Measurements from ENCODE around the gene SMCHD1.
"Not testable (repeated sequence)": the region's sequence is repeated elsewhere in the genome, so short reads cannot be mapped to it uniquely, and the experiment has no call there.

The SMCHD1 gene

DNA sequence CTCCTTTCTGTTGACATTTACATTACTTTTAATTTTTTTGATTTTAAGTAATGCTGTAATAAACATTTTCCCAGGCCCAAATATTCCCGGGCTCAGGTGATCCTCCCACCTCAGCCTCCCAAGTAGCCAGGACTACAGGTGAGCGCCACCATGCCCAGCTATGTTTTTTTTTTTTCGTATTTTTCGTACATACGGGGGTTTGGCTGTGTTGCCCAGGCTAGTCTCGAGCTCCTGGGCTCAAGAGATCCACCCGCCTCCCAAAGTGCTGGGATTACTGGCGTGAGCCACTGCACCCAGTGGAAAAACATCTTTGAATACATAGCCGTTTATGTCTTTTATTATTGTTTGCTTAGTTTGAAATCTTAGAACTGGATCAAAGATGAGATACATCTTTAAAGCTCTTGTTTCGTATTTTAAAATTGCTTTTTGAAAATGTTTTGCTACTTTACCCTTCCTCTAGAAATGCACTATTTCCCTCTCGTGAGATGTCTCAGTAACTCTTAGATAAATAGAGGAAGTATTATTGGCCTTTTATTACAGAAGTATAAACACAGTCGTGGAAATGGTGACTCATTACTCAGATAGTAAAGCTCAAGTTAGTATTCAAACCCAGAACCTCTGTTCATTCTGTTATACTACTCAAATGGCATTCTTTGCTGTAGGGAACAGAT, 2.4 kb downstream of the SMCHD1 start:
- no peak for DNase-seq (ENCODE audit: low read depth)

DNA sequence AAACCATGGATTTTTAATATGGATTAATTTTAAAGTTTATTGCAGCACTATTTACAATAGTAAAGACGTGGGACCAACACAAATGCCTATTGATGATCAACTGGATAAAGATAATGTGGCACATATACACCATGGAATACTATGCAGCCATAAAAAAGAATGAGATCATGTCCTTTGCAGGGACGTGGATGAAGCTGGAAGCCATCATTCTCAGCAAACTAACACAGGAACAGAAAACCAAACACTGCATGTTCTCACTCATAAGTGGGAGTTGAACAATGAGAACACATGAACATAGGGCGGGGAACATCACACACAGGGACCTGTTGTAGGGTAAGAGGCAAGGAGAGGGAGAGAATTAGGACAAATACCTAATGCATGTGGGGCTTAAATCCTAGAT, 5.3 kb downstream of the SMCHD1 start:
- DNase-seq (ENCODE audit: low read depth) = not testable (repeated sequence)

GRCh38 chr18:2662288-2662687, 6.8 kb downstream of the SMCHD1 start:
- DNase-seq (ENCODE audit: low read depth) = not testable (repeated sequence)

DNA sequence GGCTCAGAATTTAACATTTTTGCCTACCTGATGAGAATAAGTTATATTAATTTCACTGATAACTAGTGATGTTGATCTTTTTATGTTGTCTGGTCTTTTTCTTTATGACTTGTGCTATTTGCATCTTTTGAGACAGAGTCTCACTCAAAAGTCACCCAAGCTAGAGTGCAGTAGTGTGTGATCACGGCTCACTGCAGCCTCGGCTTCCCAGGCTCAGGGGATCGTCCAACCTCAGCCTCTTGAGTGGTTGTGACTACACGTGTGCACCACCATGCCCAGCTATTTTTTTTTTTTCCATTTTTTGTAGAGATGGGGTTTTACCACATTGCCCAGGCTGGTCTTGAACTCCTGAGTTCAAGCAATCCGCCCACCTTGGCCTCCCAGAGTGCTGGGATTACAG, 7.5 kb downstream of the SMCHD1 start:
- DNase-seq (ENCODE audit: low read depth) = no peak

DNA sequence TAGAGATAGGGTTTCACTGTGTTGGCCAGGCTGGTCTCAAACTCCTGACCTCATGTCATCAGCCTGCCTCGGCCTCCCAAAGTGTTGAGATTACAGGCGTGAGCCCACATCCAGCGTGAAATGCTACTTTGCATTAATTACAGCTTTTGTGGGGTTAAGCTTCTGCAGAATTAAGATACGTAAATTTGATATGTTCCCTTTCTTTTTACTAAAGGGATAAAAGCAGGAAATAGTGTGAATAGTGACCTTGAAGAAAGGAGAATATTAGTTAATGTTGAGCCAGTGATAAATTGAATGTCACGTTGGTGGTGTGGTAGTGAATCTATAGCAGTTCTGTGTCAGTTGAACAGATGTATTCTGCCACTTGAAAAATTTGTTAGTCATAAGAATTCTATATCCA, 16.9 kb downstream of the SMCHD1 start:
- no peak for DNase-seq (ENCODE audit: low read depth)

DNA sequence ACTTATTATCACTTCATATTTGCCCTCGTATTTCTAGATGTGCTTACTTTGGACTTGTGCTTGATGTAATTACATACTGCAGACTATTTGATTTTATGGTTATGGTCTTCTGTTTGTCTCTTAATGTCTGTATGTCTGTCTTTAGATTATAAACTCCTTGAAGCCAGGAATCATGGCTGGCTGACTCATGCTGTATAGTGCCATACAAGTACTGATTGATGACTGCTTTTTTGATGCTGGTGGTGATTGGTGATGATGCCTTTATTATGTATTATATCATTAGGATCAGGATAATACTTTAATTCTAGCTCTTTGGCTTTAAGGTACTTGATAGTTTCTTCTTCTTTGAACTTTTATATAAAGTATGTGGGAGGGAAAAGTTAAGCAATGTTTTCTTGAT, 17.3 kb downstream of the SMCHD1 start:
- no peak for DNase-seq (ENCODE audit: low read depth)

- DNase-seq (ENCODE audit: low read depth) = not testable (repeated sequence)
Measured at GRCh38 chr18:2678933-2679332, 23.4 kb downstream of the SMCHD1 start.

- no peak for DNase-seq (ENCODE audit: low read depth)
Measured at GRCh38 chr18:2680216-2680792, 24.8 kb downstream of the SMCHD1 start.

DNA sequence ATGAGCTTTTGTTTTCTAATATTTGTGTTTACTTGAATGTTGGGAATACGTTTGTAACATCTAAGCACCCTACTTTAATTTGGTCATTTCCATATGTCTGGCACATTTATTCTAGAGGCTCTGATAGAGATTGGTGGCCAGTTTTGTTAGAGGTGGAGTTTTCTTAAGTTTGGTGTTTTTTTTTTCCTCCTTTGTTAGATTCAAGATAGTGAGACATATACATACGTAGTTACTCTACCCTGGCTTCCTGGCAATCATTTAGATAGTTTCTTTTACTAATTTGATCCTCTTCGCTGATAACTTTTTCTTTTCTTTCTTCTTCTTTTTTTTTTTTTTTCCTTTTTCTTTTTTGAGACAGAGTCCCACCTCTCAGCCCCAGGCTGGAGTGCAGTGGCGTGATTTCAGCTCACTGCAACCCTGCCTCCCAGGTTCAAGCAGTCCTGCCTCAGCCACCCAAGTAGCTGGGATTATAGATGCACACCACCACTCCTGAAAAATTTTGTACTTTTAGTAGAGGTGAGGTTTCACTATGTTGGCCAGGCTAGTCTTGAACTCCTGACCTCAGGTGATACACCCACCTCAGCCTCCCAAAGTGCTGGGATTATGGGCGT, 26.6 kb downstream of the SMCHD1 start:
- no peak for DNase-seq (ENCODE audit: low read depth)

DNA sequence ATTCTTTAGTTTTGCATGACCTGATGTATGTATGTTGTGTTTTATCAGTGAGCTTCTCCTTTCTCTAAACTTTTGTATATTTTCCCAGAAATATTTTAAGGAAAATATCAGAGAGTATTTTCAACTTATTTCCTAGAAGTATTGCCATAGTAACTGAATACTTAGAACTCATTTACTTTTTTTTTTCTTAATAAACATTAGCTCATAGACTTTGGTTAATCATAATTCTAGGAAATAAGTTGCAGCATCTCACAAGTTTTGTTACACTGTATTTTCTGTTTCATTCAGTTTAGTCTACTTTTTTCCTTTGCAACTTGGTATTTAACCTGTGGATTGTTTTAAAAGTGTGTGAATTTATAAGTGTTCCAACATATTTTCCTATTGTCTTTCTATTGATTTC, 27.5 kb downstream of the SMCHD1 start:
- DNase-seq (ENCODE audit: low read depth) = no peak

DNA sequence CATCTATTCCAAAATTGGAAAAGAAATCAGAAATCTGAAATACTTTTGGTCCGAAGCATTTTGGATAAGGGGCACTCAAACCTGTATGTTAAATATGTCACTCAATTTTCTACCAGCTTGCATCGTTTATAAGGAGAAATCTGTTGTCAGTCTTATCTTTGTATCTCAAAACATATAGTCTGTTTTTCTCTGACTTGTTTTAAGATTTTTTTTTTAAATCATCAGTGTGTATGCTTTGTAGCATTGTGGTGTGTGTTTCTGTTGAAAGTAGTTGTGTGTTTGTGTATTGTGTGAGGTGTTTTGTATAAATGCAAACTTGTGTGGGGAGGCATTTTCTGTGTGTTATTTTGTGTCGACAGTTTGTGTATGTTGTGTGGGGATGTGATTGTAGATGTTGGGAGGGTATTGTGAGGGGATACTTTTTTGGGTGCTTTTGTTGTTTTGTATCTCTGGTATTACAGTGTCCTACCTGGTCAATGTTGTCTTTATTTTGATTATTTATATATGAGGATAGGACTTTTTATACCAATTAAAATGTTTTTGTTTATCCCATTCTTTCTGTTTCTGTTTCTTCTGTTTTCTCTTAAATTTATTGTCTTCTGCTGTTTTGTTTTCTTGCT, 30.9 kb downstream of the SMCHD1 start:
- no peak for DNase-seq (ENCODE audit: low read depth)

- DNase-seq (ENCODE audit: low read depth) = no peak
Measured at GRCh38 chr18:2687390-2688001, 32.0 kb downstream of the SMCHD1 start.

DNA sequence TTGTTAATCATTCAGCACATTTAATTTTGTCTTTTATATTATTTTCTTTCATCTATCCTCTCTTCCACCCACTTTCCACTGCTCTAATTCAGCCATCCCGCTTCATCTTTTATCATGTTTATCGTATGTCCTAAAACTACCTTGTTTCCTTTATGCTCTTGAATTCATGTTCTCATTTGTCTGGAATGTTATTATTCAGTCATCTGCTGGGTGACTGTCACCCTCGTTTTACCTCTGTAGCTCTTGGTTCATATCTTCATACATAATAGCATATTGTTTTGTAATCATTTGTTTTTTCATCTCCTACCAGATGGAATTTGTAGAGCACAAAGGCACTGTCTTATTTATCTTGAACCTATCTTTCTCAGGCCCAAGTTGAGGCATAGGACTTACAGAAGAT, 37.0 kb downstream of the SMCHD1 start:
- DNase-seq (ENCODE audit: low read depth) = no peak

DNA sequence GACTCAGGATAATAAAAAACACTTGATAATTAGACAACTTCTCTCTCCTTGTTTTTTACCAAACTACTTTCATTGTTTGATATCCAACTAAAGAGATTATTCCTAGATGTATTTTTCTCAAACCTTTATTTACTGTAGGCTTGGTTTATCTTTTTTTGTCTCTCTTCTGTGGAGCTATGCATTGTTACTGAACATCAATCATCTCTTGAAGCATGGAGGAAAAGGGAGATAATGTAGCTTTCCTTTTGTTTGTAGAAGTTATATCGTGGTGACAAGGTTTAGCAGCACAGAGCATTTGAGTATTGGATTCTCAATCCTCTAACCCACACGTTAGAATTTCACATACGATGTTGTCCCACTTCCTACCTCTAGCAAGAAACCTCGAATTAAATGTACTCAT, 41.7 kb downstream of the SMCHD1 start:
- no peak for DNase-seq (ENCODE audit: low read depth)

- no peak for DNase-seq (ENCODE audit: low read depth)
Measured at GRCh38 chr18:2699001-2699400, 43.5 kb downstream of the SMCHD1 start.

DNA sequence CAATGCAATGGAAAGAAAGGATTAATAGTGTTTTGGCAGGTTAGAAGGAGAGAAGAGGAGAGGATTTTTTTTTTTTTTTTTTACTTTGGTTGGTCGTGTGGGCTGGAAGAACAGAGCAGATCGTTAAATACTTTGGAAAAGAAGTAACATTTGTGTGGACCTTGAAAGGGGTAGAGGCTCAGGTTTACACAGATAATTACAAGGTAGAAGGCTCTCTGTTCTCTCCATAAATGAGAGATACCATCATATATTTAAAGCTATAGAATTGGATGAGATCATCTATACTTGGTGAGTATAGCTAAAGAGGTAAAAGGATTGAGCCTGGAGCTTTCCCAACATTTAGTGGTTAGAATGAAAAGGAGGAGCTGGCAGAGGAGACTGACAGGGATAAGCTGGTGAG, 49.0 kb downstream of the SMCHD1 start:
- no peak for DNase-seq (ENCODE audit: low read depth)

DNA sequence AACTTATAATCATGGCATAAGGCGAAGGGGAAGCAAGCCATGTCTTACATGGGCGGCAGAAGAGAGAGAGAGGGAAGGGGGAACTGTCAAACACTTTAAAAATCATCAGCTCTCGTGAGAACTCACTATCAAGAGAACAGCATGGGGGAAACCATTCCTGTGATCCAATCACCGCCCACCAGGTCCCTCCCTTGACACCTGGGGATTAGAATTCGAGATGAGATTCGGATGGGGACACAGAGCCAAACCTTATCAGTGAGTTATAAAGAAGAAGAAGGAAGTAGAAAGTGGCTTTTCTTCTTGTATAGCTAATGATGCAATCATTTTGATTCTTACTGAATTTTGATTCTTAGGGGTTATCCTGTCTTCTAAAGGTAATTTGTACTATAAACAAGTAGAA, 51.4 kb downstream of the SMCHD1 start:
- DNase-seq (ENCODE audit: low read depth) = no peak

DNA sequence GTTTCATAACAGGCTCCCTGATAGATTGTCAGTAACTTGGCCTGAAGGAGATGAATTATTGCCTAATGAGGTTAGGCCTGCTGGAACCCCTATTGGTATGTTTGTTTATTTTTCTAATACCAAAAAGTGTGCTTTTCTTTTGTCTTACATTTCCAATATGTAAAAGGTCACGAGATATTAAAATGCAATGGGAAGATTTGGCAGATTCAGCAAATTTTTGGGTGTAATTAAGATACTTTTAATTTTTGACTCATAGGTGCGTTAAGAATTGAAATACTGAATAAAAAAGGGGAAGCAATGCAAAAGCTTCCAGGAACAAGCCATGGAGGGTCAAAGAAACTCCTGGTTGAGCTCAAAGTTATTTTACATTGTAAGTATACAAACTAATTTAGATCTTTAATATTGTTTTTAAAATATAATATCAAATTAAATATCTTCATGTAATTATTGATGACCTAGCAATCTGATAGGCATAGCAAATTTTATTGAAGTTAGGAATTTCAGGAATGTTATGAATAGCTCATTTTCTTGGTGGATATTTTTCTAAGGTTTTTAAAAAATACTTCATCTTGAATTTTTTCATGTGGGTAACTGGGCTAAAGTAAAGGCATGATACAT, 52.1 kb downstream of the SMCHD1 start:
- DNase-seq (ENCODE audit: low read depth) = no peak

GRCh38 chr18:2709316-2709715, 53.8 kb downstream of the SMCHD1 start:
- no peak for DNase-seq (ENCODE audit: low read depth)

GRCh38 chr18:2714140-2714539, 58.6 kb downstream of the SMCHD1 start:
- DNase-seq (ENCODE audit: low read depth) = no peak

DNA sequence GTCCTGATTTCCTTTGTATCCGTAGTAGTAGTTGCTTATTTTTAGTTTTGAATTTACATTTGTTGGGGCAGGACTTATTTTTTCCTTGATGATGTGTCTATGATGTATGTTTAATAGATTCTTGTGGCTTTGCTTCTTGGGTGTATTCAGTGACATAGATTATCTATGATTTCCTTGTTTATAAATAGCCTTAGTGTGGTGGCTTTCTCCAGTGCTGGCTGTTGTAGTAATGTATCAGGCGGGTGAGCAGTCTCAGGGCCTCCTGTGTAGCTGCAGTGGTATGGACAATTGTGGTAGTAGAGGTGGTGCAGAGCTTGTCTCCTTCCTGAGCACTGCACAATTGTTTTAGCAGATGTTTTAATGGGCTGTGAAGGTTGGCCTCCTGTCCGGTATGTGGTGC, 60.5 kb downstream of the SMCHD1 start:
- DNase-seq (ENCODE audit: low read depth) = no peak

Measured in stimulated activated CD8-positive, alpha-beta memory T cell treated with anti-CD3 and anti-CD28 coated beads, Interleukin-7, amount 100 ng/mL, for 24 hours (primary cell).